ENCODE data around the gene PAX8.

GRCh38 chr2:113324684-113325160 is 46.0 kb upstream of the PAX8 start:
- TF ChIP-seq CTCF (IDR thresholded peaks at IDR 0.05) (no peak), ZFX (IDR thresholded peaks at IDR 0.05; ENCODE audit: borderline replicate concordance) (no peak)

Data from 22Rv1 (cell line).